ENCODE data around the gene RNF169.
"Not testable (repeated sequence)": the region's sequence is repeated elsewhere in the genome, so short reads cannot be mapped to it uniquely, and the experiment has no call there.

The RNF169 gene

GRCh38 chr11:74766905-74767304 lies 18.3 kb downstream of the RNF169 start:
- H3K36me3 ChIP-seq (ENCODE audit: control insufficient read depth, insufficient read depth, low read length) = no peaks in the 10 kb centered on the region
- no peaks in the 10 kb centered on the region for H3K9me3 ChIP-seq (ENCODE audit: control insufficient read depth, low read length)
- H3K27ac ChIP-seq (ENCODE audit: insufficient read depth, low read length, poor library complexity, severe bottlenecking) = no peak overlapping the region
- H3K4me1 ChIP-seq (ENCODE audit: control insufficient read depth, insufficient read depth, low read length, poor library complexity, severe bottlenecking) = peaks cover 3% of the 10 kb centered on the region
- H3K27me3 ChIP-seq (replicated peaks; ENCODE audit: control insufficient read depth, insufficient read depth, low read length, poor library complexity, severe bottlenecking) = no peaks in the 10 kb centered on the region
- no peak overlapping the region for H3K4me3 ChIP-seq (ENCODE audit: insufficient read depth, low read depth, low read length, poor library complexity, severe bottlenecking)
- no peak for DNase-seq

GRCh38 chr11:74768172-74768651 lies 19.6 kb downstream of the RNF169 start:
- not testable (repeated sequence) for H3K36me3 ChIP-seq (ENCODE audit: control insufficient read depth, insufficient read depth, low read length); H3K9me3 ChIP-seq (ENCODE audit: control insufficient read depth, low read length); DNase-seq; H3K27ac ChIP-seq (ENCODE audit: insufficient read depth, low read length, poor library complexity, severe bottlenecking); H3K27me3 ChIP-seq (replicated peaks; ENCODE audit: control insufficient read depth, insufficient read depth, low read length, poor library complexity, severe bottlenecking); H3K4me1 ChIP-seq (ENCODE audit: control insufficient read depth, insufficient read depth, low read length, poor library complexity, severe bottlenecking); H3K4me3 ChIP-seq (ENCODE audit: insufficient read depth, low read depth, low read length, poor library complexity, severe bottlenecking)

- H3K36me3 ChIP-seq (ENCODE audit: control insufficient read depth, insufficient read depth, low read length) = no peaks in the 10 kb centered on the region
- DNase-seq = no peak
- no peak overlapping the region for H3K4me3 ChIP-seq (ENCODE audit: insufficient read depth, low read depth, low read length, poor library complexity, severe bottlenecking)
- no peaks in the 10 kb centered on the region for H3K27me3 ChIP-seq (replicated peaks; ENCODE audit: control insufficient read depth, insufficient read depth, low read length, poor library complexity, severe bottlenecking)
- no peak overlapping the region for H3K27ac ChIP-seq (ENCODE audit: insufficient read depth, low read length, poor library complexity, severe bottlenecking)
- H3K9me3 ChIP-seq (ENCODE audit: control insufficient read depth, low read length) = no peaks in the 10 kb centered on the region
- peaks cover 3% of the 10 kb centered on the region for H3K4me1 ChIP-seq (ENCODE audit: control insufficient read depth, insufficient read depth, low read length, poor library complexity, severe bottlenecking)
Observed at GRCh38 chr11:74769055-74769707, 20.5 kb downstream of the RNF169 start.

- no peak for DNase-seq
- Histone ChIP-seq H3K4me3 (ENCODE audit: insufficient read depth, low read depth, low read length, poor library complexity, severe bottlenecking) (no peak overlapping the region), H3K36me3 (ENCODE audit: control insufficient read depth, insufficient read depth, low read length) (no peaks in the 10 kb centered on the region), H3K4me1 (ENCODE audit: control insufficient read depth, insufficient read depth, low read length, poor library complexity, severe bottlenecking) (peaks cover 3% of the 10 kb centered on the region), H3K9me3 (ENCODE audit: control insufficient read depth, low read length) (no peaks in the 10 kb centered on the region), H3K27me3 (replicated peaks; ENCODE audit: control insufficient read depth, insufficient read depth, low read length, poor library complexity, severe bottlenecking) (no peaks in the 10 kb centered on the region), H3K27ac (ENCODE audit: insufficient read depth, low read length, poor library complexity, severe bottlenecking) (no peak overlapping the region)
Observed at GRCh38 chr11:74770456-74770855, 21.8 kb downstream of the RNF169 start.

GRCh38 chr11:74771139-74771538 lies 22.5 kb downstream of the RNF169 start:
- DNase-seq = no peak
- H3K4me3 ChIP-seq (ENCODE audit: insufficient read depth, low read depth, low read length, poor library complexity, severe bottlenecking) = no peak overlapping the region
- H3K27me3 ChIP-seq (replicated peaks; ENCODE audit: control insufficient read depth, insufficient read depth, low read length, poor library complexity, severe bottlenecking) = no peaks in the 10 kb centered on the region
- no peaks in the 10 kb centered on the region for H3K9me3 ChIP-seq (ENCODE audit: control insufficient read depth, low read length)
- H3K4me1 ChIP-seq (ENCODE audit: control insufficient read depth, insufficient read depth, low read length, poor library complexity, severe bottlenecking) = peaks cover 3% of the 10 kb centered on the region
- no peak overlapping the region for H3K27ac ChIP-seq (ENCODE audit: insufficient read depth, low read length, poor library complexity, severe bottlenecking)
- no peaks in the 10 kb centered on the region for H3K36me3 ChIP-seq (ENCODE audit: control insufficient read depth, insufficient read depth, low read length)

GRCh38 chr11:74773476-74773875 lies 24.8 kb downstream of the RNF169 start:
- no peak for DNase-seq
- no peak overlapping the region for H3K4me3 ChIP-seq (ENCODE audit: insufficient read depth, low read depth, low read length, poor library complexity, severe bottlenecking)
- peaks cover 3% of the 10 kb centered on the region for H3K4me1 ChIP-seq (ENCODE audit: control insufficient read depth, insufficient read depth, low read length, poor library complexity, severe bottlenecking)
- no peaks in the 10 kb centered on the region for H3K36me3 ChIP-seq (ENCODE audit: control insufficient read depth, insufficient read depth, low read length)
- H3K9me3 ChIP-seq (ENCODE audit: control insufficient read depth, low read length) = no peaks in the 10 kb centered on the region
- no peaks in the 10 kb centered on the region for H3K27me3 ChIP-seq (replicated peaks; ENCODE audit: control insufficient read depth, insufficient read depth, low read length, poor library complexity, severe bottlenecking)
- H3K27ac ChIP-seq (ENCODE audit: insufficient read depth, low read length, poor library complexity, severe bottlenecking) = no peak overlapping the region

GRCh38 chr11:74775762-74776161 lies 27.1 kb downstream of the RNF169 start:
- no peak for DNase-seq
- Histone ChIP-seq H3K27me3 (replicated peaks; ENCODE audit: control insufficient read depth, insufficient read depth, low read length, poor library complexity, severe bottlenecking) (no peaks in the 10 kb centered on the region), H3K36me3 (ENCODE audit: control insufficient read depth, insufficient read depth, low read length) (no peaks in the 10 kb centered on the region), H3K27ac (ENCODE audit: insufficient read depth, low read length, poor library complexity, severe bottlenecking) (no peak overlapping the region), H3K9me3 (ENCODE audit: control insufficient read depth, low read length) (no peaks in the 10 kb centered on the region), H3K4me1 (ENCODE audit: control insufficient read depth, insufficient read depth, low read length, poor library complexity, severe bottlenecking) (no peaks in the 10 kb centered on the region), H3K4me3 (ENCODE audit: insufficient read depth, low read depth, low read length, poor library complexity, severe bottlenecking) (no peak overlapping the region)

- no peak for DNase-seq
- Histone ChIP-seq H3K4me3 (ENCODE audit: insufficient read depth, low read depth, low read length, poor library complexity, severe bottlenecking) (no peak overlapping the region), H3K4me1 (ENCODE audit: control insufficient read depth, insufficient read depth, low read length, poor library complexity, severe bottlenecking) (no peaks in the 10 kb centered on the region), H3K27ac (ENCODE audit: insufficient read depth, low read length, poor library complexity, severe bottlenecking) (no peak overlapping the region), H3K27me3 (replicated peaks; ENCODE audit: control insufficient read depth, insufficient read depth, low read length, poor library complexity, severe bottlenecking) (no peaks in the 10 kb centered on the region), H3K36me3 (ENCODE audit: control insufficient read depth, insufficient read depth, low read length) (no peaks in the 10 kb centered on the region), H3K9me3 (ENCODE audit: control insufficient read depth, low read length) (no peaks in the 10 kb centered on the region)
Observed at GRCh38 chr11:74776546-74776945, 27.9 kb downstream of the RNF169 start.

GRCh38 chr11:74777038-74777437 lies 28.4 kb downstream of the RNF169 start:
- no peak for DNase-seq
- Histone ChIP-seq H3K27me3 (replicated peaks; ENCODE audit: control insufficient read depth, insufficient read depth, low read length, poor library complexity, severe bottlenecking) (no peaks in the 10 kb centered on the region), H3K27ac (ENCODE audit: insufficient read depth, low read length, poor library complexity, severe bottlenecking) (no peak overlapping the region), H3K4me3 (ENCODE audit: insufficient read depth, low read depth, low read length, poor library complexity, severe bottlenecking) (no peak overlapping the region), H3K9me3 (ENCODE audit: control insufficient read depth, low read length) (no peaks in the 10 kb centered on the region), H3K36me3 (ENCODE audit: control insufficient read depth, insufficient read depth, low read length) (no peaks in the 10 kb centered on the region), H3K4me1 (ENCODE audit: control insufficient read depth, insufficient read depth, low read length, poor library complexity, severe bottlenecking) (no peaks in the 10 kb centered on the region)

- DNase-seq = no peak
- Histone ChIP-seq H3K27ac (ENCODE audit: insufficient read depth, low read length, poor library complexity, severe bottlenecking) (no peak overlapping the region), H3K4me1 (ENCODE audit: control insufficient read depth, insufficient read depth, low read length, poor library complexity, severe bottlenecking) (peaks cover 2% of the 10 kb centered on the region), H3K9me3 (ENCODE audit: control insufficient read depth, low read length) (no peaks in the 10 kb centered on the region), H3K4me3 (ENCODE audit: insufficient read depth, low read depth, low read length, poor library complexity, severe bottlenecking) (no peak overlapping the region), H3K36me3 (ENCODE audit: control insufficient read depth, insufficient read depth, low read length) (no peaks in the 10 kb centered on the region), H3K27me3 (replicated peaks; ENCODE audit: control insufficient read depth, insufficient read depth, low read length, poor library complexity, severe bottlenecking) (no peaks in the 10 kb centered on the region)
Observed at GRCh38 chr11:74777877-74778276, 29.2 kb downstream of the RNF169 start.

Data from effector memory CD4-positive, alpha-beta T cell (primary cell).